SK-N-SH (cell line): ENCODE results near the gene DPEP2. TPM values are rescaled to one million over a fixed set of nuclear protein-coding genes. Genes with fewer than 3 reads are reported as not detected.

Source experiments
- CTCF ChIA-PET: fragments of 300-600, 350-600 bp; formaldehyde crosslinking; extraction: SDS; loops from one replicate; lab custom pipeline; 2021; lab: Yijun Ruan, JAX
- POLR2A ChIA-PET: fragments of 350-600 bp; sonication (Branson Sonifier 250); formaldehyde crosslinking; extraction: SDS; loops from one replicate; lab custom pipeline; 2020; ENCODE audit warnings: antibody characterized with exemption, inconsistent platforms; lab: Yijun Ruan, JAX
- DNase-seq: peaks from one replicate; pipeline ENCODE4 v3.0.0; 2012
- H2AFZ ChIP-seq: fragments of 200-600 bp; sonication (generic); 2 replicates; pipeline ENCODE4 v1.8.1; 2016; ENCODE audit warnings: antibody characterized with exemption, mild to moderate bottlenecking, low read depth
- H3F3A ChIP-seq: fragments of 200-600 bp; sonication (generic); replicated peaks from 2 replicates; pipeline ENCODE3; 2016; ENCODE audit warnings: antibody characterized with exemption, mild to moderate bottlenecking; ENCODE audit not compliant: insufficient read depth
- H3K27ac ChIP-seq, 2 experiments: fragments of 200-500 bp in 1 of 2; fragments of 200-600 bp in 1 of 2; sonication (Bioruptor generic) in 1 of 2; sonication (generic), shearing (Covaris generic) in 1 of 2; 2 replicates each; pipeline versions ENCODE4 v1.5.1 to v1.6.1; 2014 to 2016; ENCODE audit warnings: low read depth in 2 of 2, inconsistent platforms in 1 of 2, low read length in 1 of 2, mild to moderate bottlenecking in 1 of 2, mixed read lengths in 1 of 2
- H3K27me3 ChIP-seq: fragments of 200-600 bp; sonication (generic), shearing (Covaris generic); 2 replicates; pipeline ENCODE4 v1.6.1; 2016; ENCODE audit warnings: mixed run types; ENCODE audit not compliant: insufficient read depth
- H3K36me3 ChIP-seq, 2 experiments: fragments of 200-500 bp in 1 of 2; fragments of 200-600 bp in 1 of 2; sonication (Bioruptor generic) in 1 of 2; sonication (generic) in 1 of 2; replicated peaks in 1 of 2; 2 replicates each; pipeline versions ENCODE3 to v1.5.1; 2014 to 2016; ENCODE audit warnings: low read length in 1 of 2, mild to moderate bottlenecking in 1 of 2; ENCODE audit not compliant: insufficient read depth in 2 of 2, control insufficient read depth in 1 of 2
- H3K4me1 ChIP-seq, 2 experiments: fragments of 200-500 bp in 1 of 2; fragments of 200-600 bp in 1 of 2; sonication (Bioruptor generic) in 1 of 2; sonication (generic), shearing (Covaris generic) in 1 of 2; 2 replicates each; pipeline versions ENCODE4 v1.5.1 to v1.6.1; 2014 to 2016; ENCODE audit warnings: low read depth in 1 of 2, low read length in 1 of 2, mixed run types in 1 of 2; ENCODE audit not compliant: insufficient read depth in 2 of 2, control insufficient read depth in 1 of 2
- H3K4me2 ChIP-seq: fragments of 200-600 bp; sonication (generic), shearing (Covaris generic); 2 replicates; pipeline ENCODE4 v1.6.1; 2017; ENCODE audit warnings: mixed run types
- H3K4me3 ChIP-seq, 2 experiments: fragments of 200-500 bp in 1 of 2; fragments of 200-600 bp in 1 of 2; sonication (Bioruptor generic) in 1 of 2; sonication (generic), shearing (Covaris generic) in 1 of 2; 2 replicates each; pipeline versions ENCODE4 v1.5.1 to v1.8.1; 2014 to 2016; ENCODE audit warnings: low read depth in 2 of 2, inconsistent platforms in 1 of 2, low read length in 1 of 2, mild to moderate bottlenecking in 1 of 2, mixed read lengths in 1 of 2, moderate library complexity in 1 of 2
- H3K79me2 ChIP-seq: fragments of 200-600 bp; sonication (generic); 2 replicates; pipeline ENCODE4 v1.8.1; 2017; ENCODE audit warnings: mild to moderate bottlenecking; ENCODE audit not compliant: insufficient read depth
- H3K9ac ChIP-seq: fragments of 200-600 bp; sonication (generic); 2 replicates; pipeline ENCODE4 v1.6.1; 2017; ENCODE audit warnings: mixed run types
- H3K9me2 ChIP-seq: fragments of 200-600 bp; sonication (generic); 2 replicates; pipeline ENCODE4 v1.6.1; 2017; ENCODE audit warnings: mixed run types
- H3K9me3 ChIP-seq: fragments of 200-600 bp; sonication (generic); 2 replicates; pipeline ENCODE4 v1.6.1; 2017; ENCODE audit warnings: mixed run types, mild to moderate bottlenecking, moderate library complexity
- H4K20me1 ChIP-seq: fragments of 200-600 bp; sonication (generic); 2 replicates; pipeline ENCODE4 v1.6.1; 2017; ENCODE audit warnings: mild to moderate bottlenecking, mixed run types; ENCODE audit not compliant: insufficient read depth
- ELF1 ChIP-seq: IDR thresholded peaks from 2 replicates; pipeline ENCODE4 v1.4.0; 2012
- EZH2phosphoT487 ChIP-seq: fragments of 200-600 bp; sonication (generic); IDR thresholded peaks from 2 replicates; pipeline ENCODE4 v1.6.1; 2017; ENCODE audit warnings: low read depth, mixed run types, mild to moderate bottlenecking, antibody characterized with exemption, moderate library complexity, borderline replicate concordance
- FOSL2 ChIP-seq: IDR thresholded peaks from 2 replicates; pipeline ENCODE4 v1.4.0; 2012; ENCODE audit warnings: low read depth, mild to moderate bottlenecking, moderate library complexity, borderline replicate concordance
- FOXJ3 ChIP-seq: sonication (generic); formaldehyde crosslinking; IDR thresholded peaks from 2 replicates; pipeline ENCODE4 v1.5.1; 2020; ENCODE audit warnings: mild to moderate bottlenecking, missing genetic modification reagents
- FOXM1 ChIP-seq: IDR thresholded peaks from 2 replicates; pipeline ENCODE4 v1.4.0; 2012; ENCODE audit warnings: low read depth, mild to moderate bottlenecking
- IRF3 ChIP-seq: fragments of 150-350 bp; IDR thresholded peaks from 2 replicates; pipeline ENCODE4 v1.6.1; 2016; ENCODE audit warnings: mild to moderate bottlenecking, low read depth, low read length
- JUND ChIP-seq: IDR thresholded peaks from 2 replicates; pipeline ENCODE4 v1.4.0; 2012
- MEF2A ChIP-seq: IDR thresholded peaks from 2 replicates; pipeline ENCODE4 v1.4.0; 2012; ENCODE audit warnings: low read depth, borderline replicate concordance
- MXI1 ChIP-seq: IDR thresholded peaks from 2 replicates; pipeline ENCODE4 v1.6.1; 2012; ENCODE audit warnings: mild to moderate bottlenecking, low read depth, low read length, improper control_type of control experiment
- NRF1 ChIP-seq: IDR thresholded peaks from 2 replicates; pipeline ENCODE4 v1.6.1; 2012; ENCODE audit warnings: low read depth, mild to moderate bottlenecking, low read length
- RAD21 ChIP-seq: IDR thresholded peaks from 2 replicates; pipeline ENCODE4 v1.6.1; 2012; ENCODE audit warnings: mild to moderate bottlenecking, low read length
- RCOR1 ChIP-seq: fragments of 150-350 bp; IDR thresholded peaks from 2 replicates; pipeline ENCODE4 v1.6.1; 2017; ENCODE audit warnings: antibody characterized with exemption, low read length
- REST ChIP-seq: IDR thresholded peaks from 2 replicates; pipeline ENCODE4 v1.6.1; 2012; ENCODE audit warnings: mild to moderate bottlenecking, low read depth, low read length, moderate library complexity
- RXRA ChIP-seq: IDR thresholded peaks from 2 replicates; pipeline ENCODE4 v1.4.0; 2012; ENCODE audit warnings: low read depth, mild to moderate bottlenecking, borderline replicate concordance
- SMC3 ChIP-seq: IDR thresholded peaks from 2 replicates; pipeline ENCODE4 v1.6.1; 2012; ENCODE audit warnings: low read depth, low read length, improper control_type of control experiment
- TEAD4 ChIP-seq: IDR thresholded peaks from 2 replicates; pipeline ENCODE4 v1.4.0; 2012; ENCODE audit warnings: mild to moderate bottlenecking, borderline replicate concordance; ENCODE audit not compliant: insufficient read depth
- USF1 ChIP-seq: IDR thresholded peaks from 2 replicates; pipeline ENCODE4 v1.4.0; 2012; ENCODE audit warnings: low read depth, borderline replicate concordance
- YY1 ChIP-seq: IDR thresholded peaks from 2 replicates; pipeline ENCODE4 v1.4.0; 2012; ENCODE audit warnings: low read depth, mild to moderate bottlenecking
- WGBS: methylation state at CpG from one replicate; pipeline ENCODE4 v1.1.6; 2017; ENCODE audit warnings: low lambda C conversion rate; 5-methylcytosine and 5-hydroxymethylcytosine counted together
- polyA plus RNA-seq, 3 experiments: library from polyadenylated mRNA; depleted of rRNA; stranded (reverse); fragments of >200 nt; gene quantifications; 2 replicates each; pipeline ENCODE4 v1.2.3, GENCODE V29; 2012
- TF ChIP-seq, protein P1 (sequence below): fragments of 200-600 bp; sonication (generic); IDR thresholded peaks from 2 replicates; pipeline ENCODE4 v1.6.1; 2017; ENCODE audit warnings: antibody characterized with exemption, mild to moderate bottlenecking, moderate library complexity

Gene DPEP2
- polyA plus RNA-seq, 1 of the 3 experiments (the other 2 are of a cell fraction): not detected

DNA sequence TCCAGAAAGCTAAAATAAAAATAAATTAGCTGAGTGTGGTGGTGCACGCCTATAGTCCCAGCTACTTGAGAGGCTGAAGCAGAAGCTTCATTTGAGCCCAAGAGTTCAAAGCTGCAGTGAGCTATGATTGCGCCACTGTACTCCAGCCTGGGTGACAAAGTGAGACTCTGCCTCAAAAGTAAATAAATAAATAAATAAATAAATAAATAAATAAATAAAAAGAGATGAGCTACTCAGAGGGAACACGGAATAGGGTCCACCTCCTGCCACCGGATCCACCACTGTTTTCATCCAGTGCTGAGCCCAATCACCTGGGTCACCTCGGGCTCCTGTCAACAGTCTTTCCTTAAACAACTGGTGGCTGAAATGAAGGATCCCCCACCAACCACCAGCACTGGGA, 12.3 kb downstream of the DPEP2 start:
- CTCF ChIA-PET: interaction anchor here (0.9 to 2.0 kb wide), 2 partner anchors 54 to 243 kb away, joined by 4 to 8 read pairs; no protein-coding TSS in a partner anchor
- POLR2A ChIA-PET: no interaction called here

GRCh38 chr16:67982011-67982696, 17.1 kb downstream of the DPEP2 start:
- Histone ChIP-seq H3F3A (no peaks in the 10 kb centered on the region), H3K27me3 (no peaks in the 10 kb centered on the region; the same call in 1 of the 2 replicates), H3K4me2 (no peak overlapping the region), H3K4me1 (peaks cover 0 to 3% of the 10 kb centered on the region in 2 experiments; a peak in 1 of 4 replicates), H3K9me3 (no peaks in the 10 kb centered on the region), H3K36me3 (no peaks in the 10 kb centered on the region), H3K9ac (no peak overlapping the region), H3K9me2 (no peaks in the 10 kb centered on the region), H3K27ac (no peak overlapping the region), H3K79me2 (no peaks in the 10 kb centered on the region), H3K4me3 (no peak overlapping the region), H2AFZ (no peak overlapping the region), H4K20me1 (no peaks in the 10 kb centered on the region)
- 84% methylated on average over 25 of the region's 49 CpGs for WGBS
- ChIA-PET POLR2A (no interaction called here), CTCF (interaction anchor here (0.8 to 1.2 kb wide), 2 partner anchors 9 to 40 kb away, joined by 3 to 4 read pairs; no protein-coding TSS in a partner anchor)
- TF ChIP-seq RXRA: no peak
- TF ChIP-seq FOSL2: no peak
- no peak for TF ChIP-seq REST
- no peak for TF ChIP-seq FOXJ3 (CRISPR knock-in tag)
- no peak for TF ChIP-seq YY1
- TF ChIP-seq JUND: no peak
- TF ChIP-seq MEF2A: no peak
- no peak for TF ChIP-seq SMC3
- TF ChIP-seq FOXM1: no peak
- no peak for TF ChIP-seq MXI1
- no peak for TF ChIP-seq USF1
- TF ChIP-seq NRF1: no peak
- TF ChIP-seq, protein P1, sequence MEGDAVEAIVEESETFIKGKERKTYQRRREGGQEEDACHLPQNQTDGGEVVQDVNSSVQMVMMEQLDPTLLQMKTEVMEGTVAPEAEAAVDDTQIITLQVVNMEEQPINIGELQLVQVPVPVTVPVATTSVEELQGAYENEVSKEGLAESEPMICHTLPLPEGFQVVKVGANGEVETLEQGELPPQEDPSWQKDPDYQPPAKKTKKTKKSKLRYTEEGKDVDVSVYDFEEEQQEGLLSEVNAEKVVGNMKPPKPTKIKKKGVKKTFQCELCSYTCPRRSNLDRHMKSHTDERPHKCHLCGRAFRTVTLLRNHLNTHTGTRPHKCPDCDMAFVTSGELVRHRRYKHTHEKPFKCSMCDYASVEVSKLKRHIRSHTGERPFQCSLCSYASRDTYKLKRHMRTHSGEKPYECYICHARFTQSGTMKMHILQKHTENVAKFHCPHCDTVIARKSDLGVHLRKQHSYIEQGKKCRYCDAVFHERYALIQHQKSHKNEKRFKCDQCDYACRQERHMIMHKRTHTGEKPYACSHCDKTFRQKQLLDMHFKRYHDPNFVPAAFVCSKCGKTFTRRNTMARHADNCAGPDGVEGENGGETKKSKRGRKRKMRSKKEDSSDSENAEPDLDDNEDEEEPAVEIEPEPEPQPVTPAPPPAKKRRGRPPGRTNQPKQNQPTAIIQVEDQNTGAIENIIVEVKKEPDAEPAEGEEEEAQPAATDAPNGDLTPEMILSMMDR: no peak
- TF ChIP-seq RAD21: no peak
- TF ChIP-seq IRF3: no peak
- TF ChIP-seq EZH2phosphoT487: no peak
- no peak for TF ChIP-seq RCOR1
- DNase-seq: no peak

More for the DNA sequence above, 12.3 kb downstream of the DPEP2 start:
- H3K4me1 ChIP-seq: peaks cover 0 to 3% of the 10 kb centered on the region in 2 experiments; a peak in 1 of 4 replicates
- DNase-seq: no peak
- H4K20me1 ChIP-seq: no peaks in the 10 kb centered on the region
- H3K27me3 ChIP-seq: no peaks in the 10 kb centered on the region
- H2AFZ ChIP-seq: no peak overlapping the region
- no peaks in the 10 kb centered on the region for H3K36me3 ChIP-seq
- H3K9ac ChIP-seq: no peak overlapping the region
- no peak overlapping the region for H3K4me2 ChIP-seq
- no peak overlapping the region for H3K27ac ChIP-seq
- H3F3A ChIP-seq: no peaks in the 10 kb centered on the region
- TF ChIP-seq ELF1 (no peak), TEAD4 (no peak)
- TF ChIP-seq, all 33 proteins: peak for 0
- Histone ChIP-seq H3K9me2 (no peaks in the 10 kb centered on the region), H3K9me3 (no peaks in the 10 kb centered on the region), H3K79me2 (no peaks in the 10 kb centered on the region), H3K4me3 (no peak overlapping the region)
- WGBS: 80% methylated on average over 5 of the region's 5 CpGs
